IPS-11a (cell line): ENCODE data around the gene PLEKHG4B.
"Not testable (repeated sequence)": the region's sequence is repeated elsewhere in the genome, so short reads cannot be mapped to it uniquely, and the experiment has no call there.

Experiments used
- H3K4me3 ChIP-seq: one replicate; pipeline ENCODE4 v1.5.1; 2013; ENCODE audit warnings: low read depth, low read length, control low read depth

PLEKHG4B gene

GRCh38 chr5:197892-198489 is 106.0 kb downstream of the PLEKHG4B start:
- no peak overlapping the region for H3K4me3 ChIP-seq

DNA sequence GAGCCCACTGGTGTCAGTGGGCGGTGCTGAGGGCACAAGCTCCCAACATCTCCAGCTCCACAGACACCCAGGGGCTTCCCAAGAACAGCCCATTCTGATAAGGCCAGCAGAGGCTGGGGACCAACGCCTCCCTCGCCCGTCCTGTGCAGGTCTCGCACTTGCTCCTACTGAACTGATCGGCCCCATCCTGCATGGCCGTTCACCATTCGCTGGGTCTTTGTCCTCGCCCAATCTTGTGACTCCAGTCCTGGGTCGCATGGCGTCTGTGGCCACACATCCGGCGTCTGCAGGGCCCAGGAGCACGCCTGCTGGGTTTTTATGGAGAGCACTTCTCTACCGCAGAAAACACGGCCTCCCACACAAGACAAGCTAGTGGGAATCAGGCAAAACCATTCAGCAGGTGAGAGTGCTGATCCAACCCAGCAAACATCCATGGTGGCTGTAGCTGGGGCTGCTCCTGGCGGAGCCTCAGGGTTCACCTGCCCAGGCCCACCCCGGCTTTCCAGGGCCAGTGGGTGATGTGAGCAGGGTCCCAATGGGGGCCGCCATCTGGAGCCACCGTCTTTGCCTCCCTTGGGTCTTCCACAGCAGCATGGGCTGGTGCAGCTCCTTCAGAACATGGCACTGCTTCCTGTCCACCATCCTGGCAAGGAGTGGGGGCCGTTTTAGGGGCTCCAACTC is 106.7 kb downstream of the PLEKHG4B start:
- H3K4me3 ChIP-seq = no peak overlapping the region

DNA sequence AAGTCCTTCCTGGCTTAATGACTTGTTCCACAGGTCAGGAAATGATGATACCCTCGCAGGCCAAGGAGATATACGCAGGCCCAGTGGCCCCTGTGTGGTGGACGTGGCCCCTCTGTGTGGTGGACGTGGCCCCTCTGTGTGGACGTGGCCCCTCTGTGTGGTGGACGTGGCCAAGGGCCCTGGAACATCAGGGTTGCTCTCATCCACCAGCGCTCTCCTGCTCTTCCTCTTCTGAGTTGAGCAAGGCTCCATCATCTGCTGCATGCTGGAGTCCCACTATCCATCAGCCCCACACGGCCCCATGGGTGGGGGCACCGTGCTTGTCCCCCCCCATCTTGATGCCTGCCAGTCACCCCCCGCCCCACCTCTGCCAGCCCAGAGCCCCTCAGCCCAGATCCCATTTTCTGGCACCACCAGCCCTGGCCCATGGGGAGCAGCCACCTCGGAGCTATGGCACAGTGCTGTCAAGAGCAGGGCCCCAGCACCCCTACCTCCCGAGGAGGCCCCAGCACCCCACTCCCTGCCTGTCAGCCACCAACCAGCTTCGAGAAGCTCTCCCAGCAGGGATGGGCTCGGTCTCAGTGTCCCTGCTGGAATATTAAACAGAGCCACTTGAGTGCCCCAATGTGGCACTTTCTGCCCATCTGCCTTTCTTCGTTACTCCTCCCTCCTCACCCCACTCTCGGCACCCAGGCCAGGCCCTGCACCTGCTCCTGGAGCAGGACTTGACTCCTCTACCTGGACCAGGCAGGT is 107.4 kb downstream of the PLEKHG4B start:
- no peak overlapping the region for H3K4me3 ChIP-seq

DNA sequence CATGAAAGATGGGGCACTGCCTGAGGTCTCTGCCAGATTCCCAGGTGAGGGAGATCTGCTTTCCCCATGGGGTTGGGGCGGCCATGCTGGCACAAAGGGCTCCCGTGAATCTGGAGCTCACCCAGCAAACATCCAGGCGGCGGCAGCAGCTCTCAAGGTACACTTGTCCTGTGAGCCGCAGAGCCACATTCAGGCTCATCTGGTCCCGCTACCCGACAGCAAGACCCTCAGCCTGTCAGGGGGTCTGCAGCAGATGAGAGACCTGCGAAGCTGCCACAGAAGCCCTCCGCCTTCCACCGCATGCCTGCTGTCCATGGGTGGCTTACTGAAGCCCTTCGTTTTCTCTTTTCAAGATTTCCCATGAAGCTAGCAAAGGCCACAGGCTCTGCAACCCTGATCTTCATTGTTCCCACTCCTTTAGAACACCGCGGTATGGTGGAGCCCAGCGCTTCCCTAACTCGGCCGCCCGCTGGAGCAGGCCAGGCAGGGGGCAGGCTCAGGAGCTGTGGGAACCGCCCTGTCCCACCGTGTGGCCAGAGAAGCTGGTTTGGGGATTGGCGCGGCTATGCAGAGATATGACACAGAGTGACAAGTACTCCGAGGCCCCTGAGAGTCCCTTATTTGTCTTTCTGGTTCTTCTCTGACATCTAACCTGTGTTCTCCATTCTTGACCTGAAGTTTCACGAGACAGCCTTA is 108.1 kb downstream of the PLEKHG4B start:
- H3K4me3 ChIP-seq = no peak overlapping the region

- H3K4me3 ChIP-seq = no peak overlapping the region
Observed at GRCh38 chr5:200985-201384, 109.0 kb downstream of the PLEKHG4B start.

GRCh38 chr5:201672-202071 is 109.7 kb downstream of the PLEKHG4B start:
- no peak overlapping the region for H3K4me3 ChIP-seq

DNA sequence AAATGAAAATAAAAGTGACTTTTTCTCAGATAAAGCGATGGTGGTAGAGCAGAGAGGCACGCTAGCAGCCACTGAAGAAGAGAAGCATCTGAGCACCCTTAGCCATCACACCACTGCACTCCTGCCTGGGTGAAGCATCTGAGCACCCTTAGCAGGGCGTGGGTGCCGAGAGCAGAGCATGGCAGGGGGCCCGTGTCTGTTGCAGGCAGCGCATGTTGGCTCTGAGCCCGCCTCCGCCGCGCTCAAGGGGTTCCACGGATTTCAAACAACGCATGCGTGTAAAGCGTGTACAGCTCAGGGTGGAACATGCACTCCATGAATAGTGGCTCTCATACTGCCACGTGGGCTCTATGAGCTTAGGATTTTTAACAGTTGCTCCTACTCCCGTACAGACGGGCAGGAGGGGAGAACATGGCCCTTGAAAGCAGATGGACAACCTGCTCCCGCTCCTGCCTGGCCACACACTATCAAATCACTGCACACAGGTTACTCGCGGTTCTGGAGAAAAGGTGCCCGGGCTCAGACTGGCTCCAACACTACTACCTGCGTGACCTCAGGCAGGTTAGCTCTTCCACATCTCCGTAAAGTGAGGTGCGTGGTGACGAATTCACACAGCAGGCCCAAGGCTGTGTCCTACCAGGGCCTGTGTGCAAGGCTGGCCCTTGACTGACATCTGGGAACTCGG is 111.4 kb downstream of the PLEKHG4B start:
- no peak overlapping the region for H3K4me3 ChIP-seq

DNA sequence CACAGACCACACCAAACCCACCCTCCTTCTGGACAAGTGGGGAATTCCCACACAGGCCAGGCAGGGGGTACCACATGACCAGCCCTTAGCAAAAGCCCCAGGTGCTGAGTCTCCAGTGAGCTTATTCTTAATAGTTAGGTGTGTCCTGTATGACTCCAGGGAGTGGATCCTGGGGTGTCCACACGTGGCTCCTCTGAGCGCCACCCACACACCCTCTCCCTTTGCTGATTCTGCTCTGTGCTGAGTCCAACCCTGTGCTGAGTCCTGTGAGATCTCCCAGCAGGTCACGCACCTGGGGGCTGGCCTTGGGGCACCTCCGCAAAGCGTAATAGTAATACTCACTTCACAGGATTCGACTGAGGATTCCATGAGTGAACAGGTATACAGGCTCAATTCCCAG is 112.0 kb downstream of the PLEKHG4B start:
- H3K4me3 ChIP-seq = no peak overlapping the region

GRCh38 chr5:204462-204861 is 112.5 kb downstream of the PLEKHG4B start:
- no peak overlapping the region for H3K4me3 ChIP-seq

- no peak overlapping the region for H3K4me3 ChIP-seq
Observed at GRCh38 chr5:204966-205670, 113.2 kb downstream of the PLEKHG4B start.

GRCh38 chr5:206406-206805 is 114.4 kb downstream of the PLEKHG4B start:
- H3K4me3 ChIP-seq = no peak overlapping the region

GRCh38 chr5:206927-207536 is 115.1 kb downstream of the PLEKHG4B start:
- no peak overlapping the region for H3K4me3 ChIP-seq

DNA sequence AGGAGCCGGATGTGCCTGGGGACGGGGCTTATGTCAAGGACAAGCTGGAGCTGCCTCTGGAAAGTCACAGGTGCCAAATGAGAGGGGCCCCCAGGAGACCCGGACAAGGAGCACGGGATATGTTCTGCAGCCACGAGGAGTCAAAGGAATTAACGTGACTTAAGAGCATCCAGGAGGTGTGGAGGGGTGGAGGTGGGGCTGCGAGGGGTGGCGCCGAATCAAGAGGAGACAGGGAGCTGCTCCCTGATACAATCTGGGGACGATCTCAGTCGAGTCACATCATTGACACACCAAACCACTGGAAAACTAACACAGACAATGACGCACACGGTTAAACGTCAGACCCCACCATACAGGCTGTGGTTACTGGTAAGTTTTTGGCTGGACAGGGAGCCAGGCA is 115.6 kb downstream of the PLEKHG4B start:
- H3K4me3 ChIP-seq = no peak overlapping the region

DNA sequence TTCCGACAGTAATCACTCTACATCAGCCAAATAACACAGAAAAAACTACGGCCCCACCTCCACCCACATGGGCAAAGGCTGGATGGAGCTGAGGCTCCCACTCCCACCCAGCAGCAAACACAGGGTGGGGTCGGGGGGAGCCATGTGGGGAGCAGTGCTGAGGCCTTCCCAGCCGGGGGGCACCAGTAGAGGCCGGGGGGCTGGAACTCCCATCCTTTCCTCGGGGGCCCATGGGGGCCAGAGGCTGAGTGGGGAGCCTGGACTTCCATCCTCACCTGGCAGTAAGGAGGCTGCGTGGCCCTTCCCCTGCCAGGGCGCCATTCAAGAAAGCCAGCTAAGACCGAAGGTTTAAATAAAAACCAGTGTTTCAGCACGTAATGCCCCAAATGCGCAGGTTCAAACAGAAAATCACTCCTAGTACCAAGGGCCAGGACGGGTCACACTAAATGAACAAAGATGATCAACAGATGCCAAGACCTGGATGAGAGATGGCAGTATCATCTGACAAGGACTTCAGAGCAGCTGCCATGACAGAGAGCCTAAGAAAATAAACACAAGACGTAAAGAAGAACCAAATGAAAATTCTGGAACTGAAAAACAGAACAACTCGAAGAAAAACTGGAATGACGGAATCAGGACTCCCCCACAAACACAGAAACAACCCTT is 116.6 kb downstream of the PLEKHG4B start:
- H3K4me3 ChIP-seq = no peak overlapping the region

GRCh38 chr5:213803-214395 is 121.9 kb downstream of the PLEKHG4B start:
- H3K4me3 ChIP-seq = no peak overlapping the region

- not testable (repeated sequence) for H3K4me3 ChIP-seq
Observed at GRCh38 chr5:215256-215655, 123.3 kb downstream of the PLEKHG4B start.

- H3K4me3 ChIP-seq = not testable (repeated sequence)
Observed at GRCh38 chr5:216076-216475, 124.1 kb downstream of the PLEKHG4B start.

GRCh38 chr5:217494-218456 is 125.8 kb downstream of the PLEKHG4B start, which contains the start of the genes CCDC127 and SDHA:
Gene CCDC127, minus strand, starts transcription at chr5:218153. Its CDS starts 1,304 bp downstream, at chr5:216849.
Gene SDHA, plus strand, starts transcription at chr5:218320. Its CDS starts 36 bp downstream, at chr5:218356.
- H3K4me3 ChIP-seq = peak within 1 kb of the TSS; percentile 81
